Panc1 (cell line): Measurements from ENCODE around the gene SLC16A3.
A peak's percentile ranks its signal among the peaks of the same experiment; 100 is the strongest.

ENCODE experiments used
- POLR2AphosphoS5 ChIP-seq: IDR thresholded peaks from 2 replicates; pipeline ENCODE4 v1.6.1; 2012; ENCODE audit warnings: mild to moderate bottlenecking, low read depth, low read length, moderate library complexity
- SIN3A ChIP-seq: IDR thresholded peaks from 2 replicates; pipeline ENCODE4 v1.6.1; 2012; ENCODE audit warnings: low read depth, mild to moderate bottlenecking, low read length, moderate library complexity, borderline replicate concordance; ENCODE audit not compliant: insufficient read depth
- TCF7L2 ChIP-seq: IDR thresholded peaks from 2 replicates; pipeline ENCODE4 v1.6.1; 2011; ENCODE audit warnings: mild to moderate bottlenecking, low read depth, low read length, inconsistent platforms
- TF ChIP-seq, protein P1 (sequence below): fragments of 450-650 bp; IDR thresholded peaks from 2 replicates; pipeline ENCODE4 v1.5.1; 2017; ENCODE audit warnings: mild to moderate bottlenecking
- TF ChIP-seq, protein P2 (sequence below), 2 experiments: IDR thresholded peaks; 2 replicates each; pipeline ENCODE4 v1.6.1; 2011 to 2012; ENCODE audit warnings: low read depth in 2 of 2, control low read depth in 1 of 2, low read length in 1 of 2, mild to moderate bottlenecking in 1 of 2, moderate library complexity in 1 of 2; ENCODE audit not compliant: insufficient read depth in 1 of 2

DNA sequence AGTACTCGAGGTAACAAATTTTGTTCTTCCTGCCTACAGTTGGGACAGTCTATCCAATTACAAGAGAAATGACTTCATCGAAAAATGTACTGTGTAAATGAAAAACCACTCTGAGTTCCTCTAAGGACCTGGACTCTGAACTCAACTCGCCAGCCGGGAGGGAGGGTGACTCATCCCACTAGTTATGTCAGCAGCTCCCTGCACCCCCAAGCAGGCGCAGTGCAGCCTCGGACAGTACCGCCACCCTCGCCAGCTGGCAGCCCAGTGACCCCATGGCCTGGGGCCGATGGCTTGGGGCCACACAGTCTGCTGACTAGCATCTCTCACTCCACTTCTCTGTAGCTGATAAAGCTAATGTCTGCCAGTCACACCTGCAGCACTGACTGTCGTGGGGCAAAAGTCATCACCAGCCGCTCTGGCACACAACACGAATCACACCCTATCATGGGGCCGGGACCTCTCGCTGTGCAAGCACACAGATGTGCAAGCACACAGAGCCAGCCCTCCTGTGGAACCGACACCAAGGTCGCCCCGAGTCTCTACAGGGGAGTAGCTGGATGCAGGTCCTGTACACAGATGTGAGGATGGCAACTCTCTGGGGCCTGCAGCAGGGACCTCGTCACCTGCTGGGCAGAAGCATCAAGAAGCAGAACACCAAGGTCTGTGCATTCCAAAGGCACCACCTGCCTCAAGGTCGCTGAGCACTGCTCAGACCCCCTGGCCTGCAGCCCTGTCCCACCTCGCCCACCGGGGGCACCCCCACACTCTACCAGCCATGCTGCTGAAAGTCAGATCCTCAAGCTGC is 38.9 kb downstream of the SLC16A3 start:
- TF ChIP-seq, protein P1, sequence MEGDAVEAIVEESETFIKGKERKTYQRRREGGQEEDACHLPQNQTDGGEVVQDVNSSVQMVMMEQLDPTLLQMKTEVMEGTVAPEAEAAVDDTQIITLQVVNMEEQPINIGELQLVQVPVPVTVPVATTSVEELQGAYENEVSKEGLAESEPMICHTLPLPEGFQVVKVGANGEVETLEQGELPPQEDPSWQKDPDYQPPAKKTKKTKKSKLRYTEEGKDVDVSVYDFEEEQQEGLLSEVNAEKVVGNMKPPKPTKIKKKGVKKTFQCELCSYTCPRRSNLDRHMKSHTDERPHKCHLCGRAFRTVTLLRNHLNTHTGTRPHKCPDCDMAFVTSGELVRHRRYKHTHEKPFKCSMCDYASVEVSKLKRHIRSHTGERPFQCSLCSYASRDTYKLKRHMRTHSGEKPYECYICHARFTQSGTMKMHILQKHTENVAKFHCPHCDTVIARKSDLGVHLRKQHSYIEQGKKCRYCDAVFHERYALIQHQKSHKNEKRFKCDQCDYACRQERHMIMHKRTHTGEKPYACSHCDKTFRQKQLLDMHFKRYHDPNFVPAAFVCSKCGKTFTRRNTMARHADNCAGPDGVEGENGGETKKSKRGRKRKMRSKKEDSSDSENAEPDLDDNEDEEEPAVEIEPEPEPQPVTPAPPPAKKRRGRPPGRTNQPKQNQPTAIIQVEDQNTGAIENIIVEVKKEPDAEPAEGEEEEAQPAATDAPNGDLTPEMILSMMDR = no peak
- TF ChIP-seq, protein P2, sequence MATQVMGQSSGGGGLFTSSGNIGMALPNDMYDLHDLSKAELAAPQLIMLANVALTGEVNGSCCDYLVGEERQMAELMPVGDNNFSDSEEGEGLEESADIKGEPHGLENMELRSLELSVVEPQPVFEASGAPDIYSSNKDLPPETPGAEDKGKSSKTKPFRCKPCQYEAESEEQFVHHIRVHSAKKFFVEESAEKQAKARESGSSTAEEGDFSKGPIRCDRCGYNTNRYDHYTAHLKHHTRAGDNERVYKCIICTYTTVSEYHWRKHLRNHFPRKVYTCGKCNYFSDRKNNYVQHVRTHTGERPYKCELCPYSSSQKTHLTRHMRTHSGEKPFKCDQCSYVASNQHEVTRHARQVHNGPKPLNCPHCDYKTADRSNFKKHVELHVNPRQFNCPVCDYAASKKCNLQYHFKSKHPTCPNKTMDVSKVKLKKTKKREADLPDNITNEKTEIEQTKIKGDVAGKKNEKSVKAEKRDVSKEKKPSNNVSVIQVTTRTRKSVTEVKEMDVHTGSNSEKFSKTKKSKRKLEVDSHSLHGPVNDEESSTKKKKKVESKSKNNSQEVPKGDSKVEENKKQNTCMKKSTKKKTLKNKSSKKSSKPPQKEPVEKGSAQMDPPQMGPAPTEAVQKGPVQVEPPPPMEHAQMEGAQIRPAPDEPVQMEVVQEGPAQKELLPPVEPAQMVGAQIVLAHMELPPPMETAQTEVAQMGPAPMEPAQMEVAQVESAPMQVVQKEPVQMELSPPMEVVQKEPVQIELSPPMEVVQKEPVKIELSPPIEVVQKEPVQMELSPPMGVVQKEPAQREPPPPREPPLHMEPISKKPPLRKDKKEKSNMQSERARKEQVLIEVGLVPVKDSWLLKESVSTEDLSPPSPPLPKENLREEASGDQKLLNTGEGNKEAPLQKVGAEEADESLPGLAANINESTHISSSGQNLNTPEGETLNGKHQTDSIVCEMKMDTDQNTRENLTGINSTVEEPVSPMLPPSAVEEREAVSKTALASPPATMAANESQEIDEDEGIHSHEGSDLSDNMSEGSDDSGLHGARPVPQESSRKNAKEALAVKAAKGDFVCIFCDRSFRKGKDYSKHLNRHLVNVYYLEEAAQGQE (IDR thresholded peaks at IDR 0.05; ENCODE audit: insufficient read depth in 1 of 2, low read depth in 2 of 2, low read length in 1 of 2) = no peak
- TF ChIP-seq TCF7L2 = peak; percentile 12; the same call in 1 of the 2 replicates
- TF ChIP-seq POLR2AphosphoS5 = peak; percentile 19; the same call in 1 of the 2 replicates
- TF ChIP-seq SIN3A = no peak
